ENCODE measurements around the gene RUNDC3A. TPM values are rescaled to one million over a fixed set of nuclear protein-coding genes. Genes with fewer than 3 reads are reported as not detected.

The RUNDC3A gene
- total RNA-seq, 2 experiments from 2014 or later, result not detected

GRCh38 chr17:44311562-44312181 lies 3.3 kb downstream of the RUNDC3A start:
- POLR2A ChIA-PET, result no interaction called here
- Mint-ChIP-seq H3K9me3 (no peaks in the 10 kb centered on the region), H3K4me3 (no peak overlapping the region), H3K4me1 (ENCODE audit: low read depth) (peaks cover 35% of the 10 kb centered on the region), H3K27me3 (peaks cover 63% of the 10 kb centered on the region), H3K27ac (no peak overlapping the region), H3K36me3 (ENCODE audit: low read depth) (no peaks in the 10 kb centered on the region)
- Histone ChIP-seq H3K9me3 (ENCODE audit: control insufficient read depth in 1 of 2, insufficient read depth in 1 of 2, low read length in 2 of 2) (peaks cover 0 to 11% of the 10 kb centered on the region in 2 experiments), H3K27ac (ENCODE audit: low read depth in 1 of 2, low read length in 2 of 2) (no peak overlapping the region), H3K36me3 (ENCODE audit: insufficient read depth, low read length) (no peaks in the 10 kb centered on the region), H3K27me3 (ENCODE audit: control insufficient read depth in 1 of 2, insufficient read depth in 2 of 2, low read length in 2 of 2) (peaks cover 38 to 42% of the 10 kb centered on the region in 2 experiments), H3K4me3 (ENCODE audit: low read length) (no peak overlapping the region), H3K4me1 (ENCODE audit: insufficient read depth, low read length) (peaks cover 46% of the 10 kb centered on the region)
- CTCF ChIA-PET, result no interaction called here
- no peak for DNase-seq
- no peak for TF ChIP-seq CTCF (IDR thresholded peaks at IDR 0.05)
- no peak for ATAC-seq (ENCODE audit: poor library complexity)
- intact Hi-C loops (cut with DNase I, micrococcal nuclease), result no loop called here

GRCh38 chr17:44312396-44313104 lies 4.1 kb downstream of the RUNDC3A start:
- TF ChIP-seq CTCF (IDR thresholded peaks at IDR 0.05), result no peak
- ATAC-seq (ENCODE audit: poor library complexity) (no peak), DNase-seq (no peak)
- ChIA-PET POLR2A (interaction anchor here (0.7 kb wide), 1 partner anchor 46 kb away, joined by 3 read pairs; no protein-coding TSS in a partner anchor), CTCF (no interaction called here)
- H3K36me3 Mint-ChIP-seq (ENCODE audit: low read depth), result peaks cover 1% of the 10 kb centered on the region
- H3K27ac ChIP-seq (ENCODE audit: low read depth in 1 of 2, low read length in 2 of 2), result no peak overlapping the region
- H3K27me3 ChIP-seq (ENCODE audit: control insufficient read depth in 1 of 2, insufficient read depth in 2 of 2, low read length in 2 of 2), result peaks cover 38 to 39% of the 10 kb centered on the region in 2 experiments
- no peak overlapping the region for H3K27ac Mint-ChIP-seq
- peaks cover 32% of the 10 kb centered on the region for H3K4me1 Mint-ChIP-seq (ENCODE audit: low read depth)
- no peaks in the 10 kb centered on the region for H3K9me3 Mint-ChIP-seq
- H3K27me3 Mint-ChIP-seq, result peaks cover 63% of the 10 kb centered on the region
- H3K4me1 ChIP-seq (ENCODE audit: insufficient read depth, low read length), result peaks cover 42% of the 10 kb centered on the region
- peaks cover 0 to 12% of the 10 kb centered on the region in 2 experiments for H3K9me3 ChIP-seq (ENCODE audit: control insufficient read depth in 1 of 2, insufficient read depth in 1 of 2, low read length in 2 of 2)
- intact Hi-C loops (cut with DNase I, micrococcal nuclease), result no loop called here
- no peak overlapping the region for H3K4me3 ChIP-seq (ENCODE audit: low read length)
- H3K4me3 Mint-ChIP-seq, result no peak overlapping the region
- H3K36me3 ChIP-seq (ENCODE audit: insufficient read depth, low read length), result no peaks in the 10 kb centered on the region

- H3K27ac Mint-ChIP-seq, result no peak overlapping the region
- Histone ChIP-seq H3K27me3 (ENCODE audit: control insufficient read depth in 1 of 2, insufficient read depth in 2 of 2, low read length in 2 of 2) (peaks cover 32 to 34% of the 10 kb centered on the region in 2 experiments), H3K9me3 (ENCODE audit: control insufficient read depth in 1 of 2, insufficient read depth in 1 of 2, low read length in 2 of 2) (peaks cover 0 to 8% of the 10 kb centered on the region in 2 experiments), H3K27ac (ENCODE audit: low read depth in 1 of 2, low read length in 2 of 2) (no peak overlapping the region), H3K36me3 (ENCODE audit: insufficient read depth, low read length) (no peaks in the 10 kb centered on the region), H3K4me1 (ENCODE audit: insufficient read depth, low read length) (peaks cover 28% of the 10 kb centered on the region), H3K4me3 (ENCODE audit: low read length) (no peak overlapping the region)
- H3K4me1 Mint-ChIP-seq (ENCODE audit: low read depth), result peaks cover 29% of the 10 kb centered on the region
- no peaks in the 10 kb centered on the region for H3K9me3 Mint-ChIP-seq
- intact Hi-C loops (cut with DNase I, micrococcal nuclease), result no loop called here
- DNase-seq (no peak), ATAC-seq (ENCODE audit: poor library complexity) (no peak)
- TF ChIP-seq CTCF (IDR thresholded peaks at IDR 0.05), result no peak
- H3K27me3 Mint-ChIP-seq, result peaks cover 60% of the 10 kb centered on the region
- peak overlapping the region; percentile 60 for H3K4me3 Mint-ChIP-seq
- ChIA-PET CTCF (no interaction called here), POLR2A (interaction anchor here (2.2 kb wide), 1 partner anchor 13 kb away, joined by 9 read pairs; no protein-coding TSS in a partner anchor)
- peaks cover 6% of the 10 kb centered on the region for H3K36me3 Mint-ChIP-seq (ENCODE audit: low read depth)
Observed at GRCh38 chr17:44314031-44314430, 5.6 kb downstream of the RUNDC3A start.

Measured in CD4-positive, alpha-beta T cell (primary cell).